Mononuclear cell (primary cell): ENCODE data around the gene AHDC1. TPM values are rescaled to one million over a fixed set of nuclear protein-coding genes. Genes with fewer than 3 reads are reported as not detected.
"Not testable (repeated sequence)": the region's sequence is repeated elsewhere in the genome, so short reads cannot be mapped to it uniquely, and the experiment has no call there.

ENCODE experiments used
- H3K27me3 ChIP-seq: 2 replicates; pipeline ENCODE4 v1.6.0; 2011; ENCODE audit warnings: low read length, control low read depth; ENCODE audit not compliant: insufficient read depth
- H3K4me1 ChIP-seq: 2 replicates; pipeline ENCODE4 v1.5.1; 2011; ENCODE audit warnings: mild to moderate bottlenecking, low read length, control low read depth; ENCODE audit not compliant: insufficient read depth
- H3K4me3 ChIP-seq: 2 replicates; pipeline ENCODE4 v1.5.1; 2011; ENCODE audit warnings: mild to moderate bottlenecking, low read length, moderate library complexity
- H3K9me3 ChIP-seq: 2 replicates; pipeline ENCODE4 v1.5.1; 2011; ENCODE audit warnings: low read depth, mild to moderate bottlenecking, control low read depth, low read length
- total RNA-seq: library from RNA; depleted of rRNA; stranded (reverse); fragments of >200 nt; gene quantifications from one replicate; pipeline ENCODE4 v1.2.3, GENCODE V29; 2012

The AHDC1 gene
- total RNA-seq, 1 donor, result 3.3 TPM

DNA sequence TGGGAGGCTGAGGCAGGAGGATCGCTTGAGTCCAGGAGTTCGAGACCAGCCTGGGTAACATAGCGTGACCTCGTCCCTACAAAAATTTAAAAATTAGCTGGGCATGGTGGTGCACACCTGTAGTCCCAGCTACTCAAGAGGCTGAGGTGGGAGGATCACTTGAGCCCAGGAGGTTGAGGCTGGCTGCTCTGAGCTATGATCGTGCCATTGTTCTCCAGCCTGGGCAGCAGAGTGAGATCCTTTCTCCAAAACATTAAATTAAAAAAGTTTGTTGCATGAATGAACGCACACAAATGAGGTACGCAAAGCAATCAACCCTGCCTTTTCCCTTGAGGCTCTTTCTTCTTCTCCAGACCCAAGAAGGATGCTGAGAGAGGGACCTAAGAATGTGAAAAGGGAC, 50.1 kb downstream of the AHDC1 start:
- not testable (repeated sequence) for H3K9me3 ChIP-seq, H3K4me3 ChIP-seq, H3K27me3 ChIP-seq
- H3K4me1 ChIP-seq, result peaks cover 27% of the 10 kb centered on the region

GRCh38 chr1:27552911-27553420, 51.0 kb downstream of the AHDC1 start:
- no peak overlapping the region for H3K4me3 ChIP-seq
- H3K9me3 ChIP-seq, result no peaks in the 10 kb centered on the region
- H3K4me1 ChIP-seq, result peaks cover 27% of the 10 kb centered on the region
- no peaks in the 10 kb centered on the region for H3K27me3 ChIP-seq

DNA sequence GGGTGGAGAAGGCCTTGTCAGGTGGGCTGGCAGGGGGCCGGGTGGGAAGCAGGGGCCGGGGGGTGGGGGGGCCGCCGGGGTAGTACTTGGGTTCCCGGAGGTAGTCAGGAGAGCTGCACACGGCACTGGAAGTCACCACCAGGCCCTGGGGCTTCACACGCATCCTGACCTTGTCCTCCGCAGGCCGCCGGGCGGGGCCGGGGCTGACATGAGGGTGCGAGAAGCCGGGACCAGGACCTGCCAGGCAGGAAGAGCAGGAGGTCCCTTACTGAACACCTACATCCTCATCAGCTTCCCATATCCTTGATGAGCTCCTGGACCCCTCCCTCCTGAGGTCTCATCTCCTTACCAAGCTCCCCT, 52.0 kb downstream of the AHDC1 start:
- Histone ChIP-seq H3K27me3 (no peaks in the 10 kb centered on the region), H3K4me1 (peaks cover 16% of the 10 kb centered on the region), H3K9me3 (no peaks in the 10 kb centered on the region), H3K4me3 (no peak overlapping the region)

DNA sequence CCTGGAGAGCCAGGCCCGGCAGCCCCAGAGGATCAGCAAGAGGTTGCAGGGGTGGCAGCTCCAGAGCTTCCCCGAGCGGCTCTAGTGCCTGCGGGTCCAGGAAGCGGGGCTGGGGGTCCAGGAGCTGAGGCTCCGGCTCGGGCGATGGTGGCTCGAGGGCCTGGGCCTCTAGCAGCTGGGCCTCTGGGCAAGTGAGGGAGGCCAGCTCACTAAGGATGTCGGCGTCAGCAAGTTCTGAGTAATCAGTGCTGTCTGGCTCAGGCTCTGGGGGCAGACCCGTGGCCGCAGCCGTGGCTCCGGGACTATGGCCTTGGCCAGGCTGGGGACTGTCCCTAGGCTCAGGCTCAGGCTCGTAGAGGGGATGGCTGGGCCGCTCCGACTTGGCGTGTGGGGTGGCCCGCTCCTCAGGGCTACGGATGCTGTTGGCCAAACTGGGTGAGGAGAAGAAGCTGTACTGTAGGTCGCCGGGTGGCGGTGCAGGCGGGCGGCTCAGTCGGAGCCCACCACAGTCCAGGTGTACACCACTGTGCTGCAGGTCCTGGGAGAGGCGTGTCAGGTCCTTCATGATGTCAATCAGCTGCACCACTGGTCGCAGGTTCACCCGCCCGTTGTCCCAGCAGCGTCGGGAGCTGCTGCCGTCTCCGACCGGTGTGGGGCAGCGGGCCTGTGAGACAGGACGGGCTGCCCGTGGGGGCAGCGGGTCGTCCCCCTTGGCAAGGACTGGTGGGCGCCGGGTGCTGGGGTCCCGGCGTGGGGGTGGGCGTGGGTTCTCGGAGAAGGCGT, 52.6 kb downstream of the AHDC1 start:
- Histone ChIP-seq H3K9me3 (no peaks in the 10 kb centered on the region), H3K4me1 (peaks cover 12% of the 10 kb centered on the region), H3K4me3 (no peak overlapping the region), H3K27me3 (no peaks in the 10 kb centered on the region)

DNA sequence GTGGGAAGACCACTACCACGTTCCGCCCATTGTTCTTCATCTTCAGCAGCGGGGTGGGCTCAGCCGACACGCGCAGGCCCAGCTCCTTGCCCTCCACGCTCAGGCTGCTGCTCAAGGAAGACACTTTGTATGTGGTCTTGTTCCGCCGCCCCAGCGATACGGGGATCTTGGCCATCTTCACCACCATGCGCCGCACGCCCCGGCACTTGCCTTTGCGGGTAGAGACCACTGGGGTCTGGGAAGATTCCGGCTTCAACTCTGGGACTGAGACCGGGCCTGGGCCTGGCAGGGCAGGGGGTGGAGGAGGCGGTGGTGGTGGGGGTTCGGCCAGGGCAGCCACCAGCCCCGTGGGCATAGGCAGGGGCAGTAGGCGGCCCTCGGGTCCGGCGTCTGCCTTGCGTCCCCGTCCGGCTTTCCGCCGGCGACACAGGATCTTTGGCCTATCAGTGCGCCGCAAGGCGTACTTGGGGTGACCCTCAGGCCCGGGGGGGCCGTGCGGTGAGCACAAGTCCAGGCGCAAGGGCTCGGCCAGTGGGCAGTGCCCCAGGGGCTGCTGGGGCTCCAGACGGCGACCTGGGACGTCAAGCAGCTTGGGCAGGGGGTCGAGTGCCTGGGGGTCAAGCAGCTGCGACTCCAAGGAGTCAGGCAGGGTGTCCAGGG, 53.3 kb downstream of the AHDC1 start:
- no peak overlapping the region for H3K4me3 ChIP-seq
- peaks cover 6% of the 10 kb centered on the region for H3K4me1 ChIP-seq
- H3K27me3 ChIP-seq, result no peaks in the 10 kb centered on the region
- H3K9me3 ChIP-seq, result no peaks in the 10 kb centered on the region

GRCh38 chr1:27549807-27550408, 54.0 kb downstream of the AHDC1 start:
- Histone ChIP-seq H3K27me3 (no peaks in the 10 kb centered on the region), H3K4me1 (no peaks in the 10 kb centered on the region), H3K4me3 (no peak overlapping the region), H3K9me3 (no peaks in the 10 kb centered on the region)

DNA sequence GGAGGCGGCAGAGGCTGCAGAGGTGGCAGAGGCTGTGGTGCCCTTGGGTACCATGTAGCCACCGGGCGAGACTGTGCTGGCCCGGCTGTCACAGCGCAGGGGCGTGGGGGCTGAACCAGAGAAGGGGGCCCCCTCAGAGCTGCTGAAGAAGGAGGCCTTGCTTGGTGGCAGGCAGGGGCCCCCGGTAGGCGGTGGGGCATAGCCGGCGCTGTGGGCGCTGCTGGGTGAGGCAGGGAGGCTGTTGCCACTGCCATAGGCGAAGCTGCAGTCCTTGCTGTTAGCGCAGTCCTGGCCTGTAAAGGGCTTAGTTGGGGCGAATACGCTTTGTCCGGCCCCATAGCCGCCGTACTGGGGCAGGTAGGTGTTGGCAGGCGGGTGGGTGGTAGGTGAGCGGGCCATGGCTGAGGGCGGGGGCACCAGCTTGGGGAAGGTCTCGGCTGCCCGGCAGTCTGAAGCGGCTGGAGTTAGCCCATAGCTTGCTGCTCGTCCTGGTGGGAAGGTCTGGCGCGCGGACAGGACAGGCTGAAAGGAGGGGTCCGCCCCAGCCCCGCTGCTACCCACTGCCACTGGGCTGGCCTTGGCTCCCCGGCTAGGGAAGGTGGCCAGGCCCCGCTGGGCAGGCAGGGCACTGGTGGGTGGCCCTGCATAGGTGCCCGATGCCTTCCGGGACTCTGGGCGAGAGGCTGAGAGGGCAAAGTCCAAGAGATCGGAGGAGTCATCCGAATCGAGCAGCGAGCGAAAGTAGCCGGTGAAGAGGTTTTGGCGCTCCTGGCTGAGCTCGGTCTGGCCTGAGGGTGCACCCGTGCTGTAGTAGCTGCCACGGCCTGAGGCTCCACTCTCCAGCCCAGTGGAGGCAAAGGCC, 54.9 kb downstream of the AHDC1 start:
- no peaks in the 10 kb centered on the region for H3K27me3 ChIP-seq
- no peaks in the 10 kb centered on the region for H3K4me1 ChIP-seq
- no peak overlapping the region for H3K4me3 ChIP-seq
- H3K9me3 ChIP-seq, result no peaks in the 10 kb centered on the region

GRCh38 chr1:27548136-27548853, 55.6 kb downstream of the AHDC1 start:
- Histone ChIP-seq H3K9me3 (no peaks in the 10 kb centered on the region), H3K27me3 (no peaks in the 10 kb centered on the region), H3K4me3 (no peak overlapping the region), H3K4me1 (no peaks in the 10 kb centered on the region)

DNA sequence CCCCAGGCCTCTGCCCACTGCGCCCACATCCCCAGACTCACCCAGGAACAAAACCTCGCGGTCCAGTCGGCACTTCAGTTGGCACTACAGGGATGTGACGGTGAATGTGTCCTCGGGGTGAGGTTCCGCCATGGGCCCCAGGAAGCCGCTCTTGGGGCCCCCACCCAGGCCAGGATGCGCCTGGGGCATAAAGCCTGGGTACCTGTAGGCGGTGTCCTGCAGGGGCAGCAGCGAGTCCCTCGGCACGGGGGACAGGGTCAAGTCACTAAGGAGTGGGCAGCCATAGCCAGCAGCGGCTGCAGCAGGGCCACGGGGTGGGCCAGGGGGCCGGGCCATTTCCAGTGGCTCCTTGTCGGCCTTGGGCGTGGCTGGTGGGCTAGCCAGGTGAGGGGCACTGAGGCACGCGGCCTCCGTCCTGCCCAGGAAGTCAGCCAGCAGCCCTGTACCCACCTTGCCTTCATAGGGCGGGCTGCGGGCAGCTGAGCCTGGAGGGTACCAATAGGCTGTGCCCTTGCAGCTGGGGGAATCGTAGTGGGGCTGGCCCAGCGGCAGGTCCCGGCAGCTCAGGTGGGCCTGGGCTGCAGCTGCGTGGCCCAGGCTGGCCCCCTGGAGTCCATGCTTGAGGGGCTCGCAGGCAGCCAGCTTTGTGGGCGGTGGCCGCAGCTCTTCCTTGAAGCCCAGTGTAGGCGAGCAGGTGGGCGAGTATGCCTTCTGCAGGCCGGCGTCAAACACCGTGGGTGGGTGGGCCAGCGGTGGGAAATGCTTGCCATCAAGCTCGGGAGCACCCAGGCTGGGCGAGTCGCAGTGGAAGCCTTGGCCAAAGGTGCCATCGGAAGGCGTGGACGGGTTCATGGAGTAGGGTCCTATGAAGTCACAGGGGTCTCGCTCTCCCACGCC, 56.5 kb downstream of the AHDC1 start:
- Histone ChIP-seq H3K4me3 (no peak overlapping the region), H3K4me1 (no peaks in the 10 kb centered on the region), H3K27me3 (no peaks in the 10 kb centered on the region), H3K9me3 (no peaks in the 10 kb centered on the region)

DNA sequence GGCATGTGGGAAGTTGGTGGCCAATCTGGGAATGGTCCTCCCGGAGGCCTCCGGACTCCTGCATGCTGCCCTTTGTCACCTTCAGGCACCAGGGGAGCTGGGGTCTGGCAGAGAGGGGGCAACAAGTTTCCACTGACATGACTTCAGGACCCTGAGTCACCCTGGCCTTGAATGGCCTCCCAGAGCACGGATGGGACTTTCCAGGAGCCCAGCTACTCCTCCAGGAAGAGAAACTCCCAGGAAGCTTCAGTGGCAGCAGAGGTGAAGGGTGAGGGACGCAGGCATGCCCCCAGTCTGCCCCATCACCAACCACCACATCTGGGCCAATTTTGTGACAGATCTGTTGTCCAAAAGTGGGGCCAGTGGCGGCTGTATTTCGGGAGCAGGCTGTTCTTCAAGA, 58.1 kb downstream of the AHDC1 start:
- H3K4me3 ChIP-seq, result no peak overlapping the region
- H3K9me3 ChIP-seq, result no peaks in the 10 kb centered on the region
- H3K27me3 ChIP-seq, result no peaks in the 10 kb centered on the region
- H3K4me1 ChIP-seq, result no peaks in the 10 kb centered on the region

- Histone ChIP-seq H3K9me3 (no peaks in the 10 kb centered on the region), H3K4me1 (no peaks in the 10 kb centered on the region), H3K4me3 (no peak overlapping the region), H3K27me3 (no peaks in the 10 kb centered on the region)
Observed at GRCh38 chr1:27545271-27545670, 58.7 kb downstream of the AHDC1 start.

- no peaks in the 10 kb centered on the region for H3K4me1 ChIP-seq
- H3K27me3 ChIP-seq, result no peaks in the 10 kb centered on the region
- H3K4me3 ChIP-seq, result no peak overlapping the region
- no peaks in the 10 kb centered on the region for H3K9me3 ChIP-seq
Observed at GRCh38 chr1:27544834-27545233, 59.1 kb downstream of the AHDC1 start.

DNA sequence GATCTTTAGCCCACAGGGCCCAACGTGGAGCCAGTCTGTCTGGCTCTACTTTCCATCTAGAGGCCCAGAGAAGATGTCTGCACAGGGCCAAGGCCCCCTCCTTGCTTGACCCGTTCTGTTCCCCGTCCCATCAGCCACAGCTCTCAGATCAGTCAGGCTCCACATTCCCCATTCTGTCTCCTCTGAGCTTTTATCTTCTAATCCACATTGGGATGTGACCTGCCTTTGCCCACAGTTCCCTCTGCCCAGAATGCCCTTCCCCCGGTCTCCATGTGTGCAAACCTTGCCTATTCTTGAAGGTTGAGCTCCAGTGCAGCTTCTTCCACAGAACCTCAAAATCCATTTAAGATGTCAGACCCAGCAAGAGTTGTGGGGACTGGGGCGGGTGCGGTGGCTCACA, 60.7 kb downstream of the AHDC1 start:
- H3K9me3 ChIP-seq, result no peaks in the 10 kb centered on the region

More for the DNA sequence above, 60.7 kb downstream of the AHDC1 start:
- Histone ChIP-seq H3K27me3 (no peaks in the 10 kb centered on the region), H3K4me1 (no peaks in the 10 kb centered on the region), H3K4me3 (no peak overlapping the region)
